ENCODE results near the gene CTNNA3. TPM values are rescaled to one million over a fixed set of nuclear protein-coding genes. Genes with fewer than 3 reads are reported as not detected.
A peak's percentile ranks its signal among the peaks of the same experiment; 100 is the strongest.

CTNNA3 gene
- total and polyA plus RNA-seq, 2 donors (not counting 1 experiment from before 2014, with no cell fraction given), result not detected

DNA sequence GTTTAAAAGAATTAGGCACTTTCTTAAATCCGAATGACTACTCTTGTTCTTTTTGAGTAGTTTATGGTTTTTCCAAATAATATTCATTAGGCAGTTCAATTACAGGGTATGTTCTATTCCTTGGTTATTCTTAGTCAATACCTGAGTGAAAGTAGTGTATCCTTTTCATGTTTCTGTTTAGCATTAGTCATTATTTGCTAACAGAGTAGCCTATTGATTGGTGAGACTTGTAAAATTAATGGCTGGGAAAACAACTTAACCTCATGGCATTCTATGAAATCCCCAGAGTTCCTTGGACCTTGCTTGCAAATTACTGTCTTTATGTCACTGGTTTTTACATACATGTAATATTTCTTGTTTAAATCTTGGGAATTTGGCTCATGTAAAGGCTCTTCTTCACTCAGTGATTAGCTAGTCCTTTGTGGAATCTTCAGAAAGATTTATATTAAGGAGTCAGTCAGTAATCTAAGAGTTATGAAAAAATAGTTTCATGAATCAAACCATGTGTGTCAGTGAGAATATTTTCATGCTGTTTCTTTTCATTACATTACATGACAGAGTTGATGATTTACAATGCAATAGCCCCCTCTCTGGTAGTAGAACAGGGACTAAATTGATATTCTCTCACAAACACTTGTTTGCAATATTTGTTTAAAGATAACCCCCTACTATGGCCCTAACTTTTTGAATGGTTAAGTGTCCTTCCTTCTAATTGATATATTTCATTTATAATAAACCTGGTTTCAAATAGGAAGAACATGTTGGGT is 851.6 kb downstream of the CTNNA3 start:
- TF ChIP-seq, protein P1, sequence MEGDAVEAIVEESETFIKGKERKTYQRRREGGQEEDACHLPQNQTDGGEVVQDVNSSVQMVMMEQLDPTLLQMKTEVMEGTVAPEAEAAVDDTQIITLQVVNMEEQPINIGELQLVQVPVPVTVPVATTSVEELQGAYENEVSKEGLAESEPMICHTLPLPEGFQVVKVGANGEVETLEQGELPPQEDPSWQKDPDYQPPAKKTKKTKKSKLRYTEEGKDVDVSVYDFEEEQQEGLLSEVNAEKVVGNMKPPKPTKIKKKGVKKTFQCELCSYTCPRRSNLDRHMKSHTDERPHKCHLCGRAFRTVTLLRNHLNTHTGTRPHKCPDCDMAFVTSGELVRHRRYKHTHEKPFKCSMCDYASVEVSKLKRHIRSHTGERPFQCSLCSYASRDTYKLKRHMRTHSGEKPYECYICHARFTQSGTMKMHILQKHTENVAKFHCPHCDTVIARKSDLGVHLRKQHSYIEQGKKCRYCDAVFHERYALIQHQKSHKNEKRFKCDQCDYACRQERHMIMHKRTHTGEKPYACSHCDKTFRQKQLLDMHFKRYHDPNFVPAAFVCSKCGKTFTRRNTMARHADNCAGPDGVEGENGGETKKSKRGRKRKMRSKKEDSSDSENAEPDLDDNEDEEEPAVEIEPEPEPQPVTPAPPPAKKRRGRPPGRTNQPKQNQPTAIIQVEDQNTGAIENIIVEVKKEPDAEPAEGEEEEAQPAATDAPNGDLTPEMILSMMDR (conservative IDR thresholded peaks at IDR 0.05 in 1 of 2, IDR thresholded peaks at IDR 0.05 in 1 of 2; ENCODE audit: low read depth in 1 of 2, low read length in 2 of 2), result peak in 1 of 2 donors; percentile 15
- TF ChIP-seq EZH2 (IDR thresholded peaks at IDR 0.05; ENCODE audit: low read length, missing control alignments), result no peak
- H3K4me2 ChIP-seq (ENCODE audit: extremely low read depth, insufficient read depth, low read length), result no peak overlapping the region
- no peaks in the 10 kb centered on the region for H4K20me1 ChIP-seq (ENCODE audit: control insufficient read depth, extremely low read depth, insufficient read depth, low read length)
- DNase-seq (ENCODE audit: low read depth in 2 of 2), result peak in 1 of 2 donors; percentile 33
- no peaks in the 10 kb centered on the region for H3K36me3 ChIP-seq (ENCODE audit: control insufficient read depth, insufficient read depth, low read length)
- no peak overlapping the region for H3K4me3 ChIP-seq (replicated peaks in 1 of 4; ENCODE audit: control extremely low read depth in 1 of 4, insufficient read depth in 1 of 4, low read depth in 3 of 4, low read length in 4 of 4)
- no peaks in the 10 kb centered on the region for H3K27me3 ChIP-seq (ENCODE audit: control insufficient read depth, insufficient read depth, low read length)
- no peaks in the 10 kb centered on the region for H3K79me2 ChIP-seq (ENCODE audit: control insufficient read depth, insufficient read depth, low read length)
- no peaks in the 10 kb centered on the region for H3K4me1 ChIP-seq (ENCODE audit: control insufficient read depth, extremely low read depth, insufficient read depth, low read length)
- H3K9ac ChIP-seq (ENCODE audit: insufficient read depth, low read length), result no peak overlapping the region
- H3K27ac ChIP-seq (ENCODE audit: insufficient read depth, low read length), result no peak overlapping the region
- no peaks in the 10 kb centered on the region for H3K9me3 ChIP-seq (ENCODE audit: control insufficient read depth, insufficient read depth, low read depth, low read length)
- no peak overlapping the region for H2AFZ ChIP-seq (ENCODE audit: low read length)

DNA sequence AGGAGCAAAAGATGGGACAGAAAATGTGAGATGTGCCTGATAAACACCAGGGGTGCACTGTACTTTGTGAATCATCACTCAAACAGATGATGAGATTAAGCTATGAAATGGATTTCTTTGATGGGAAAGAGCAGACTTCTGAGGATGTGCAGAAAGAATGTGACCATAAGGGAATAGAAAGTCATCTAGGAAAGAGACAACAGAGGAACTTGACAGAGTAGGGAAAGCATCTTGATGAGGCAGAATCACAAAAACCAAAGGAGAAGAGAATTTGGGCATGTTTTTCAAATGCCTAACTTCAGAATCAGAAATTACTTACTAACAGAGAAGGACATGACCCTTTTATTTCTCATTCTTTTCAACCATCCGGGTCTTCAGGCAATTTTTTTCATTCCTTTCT is 852.6 kb downstream of the CTNNA3 start:
- Histone ChIP-seq H3K4me2 (ENCODE audit: extremely low read depth, insufficient read depth, low read length) (no peak overlapping the region), H3K79me2 (ENCODE audit: control insufficient read depth, insufficient read depth, low read length) (no peaks in the 10 kb centered on the region), H3K27me3 (ENCODE audit: control insufficient read depth, insufficient read depth, low read length) (no peaks in the 10 kb centered on the region), H4K20me1 (ENCODE audit: control insufficient read depth, extremely low read depth, insufficient read depth, low read length) (no peaks in the 10 kb centered on the region), H3K4me1 (ENCODE audit: control insufficient read depth, extremely low read depth, insufficient read depth, low read length) (no peaks in the 10 kb centered on the region), H3K9ac (ENCODE audit: insufficient read depth, low read length) (no peak overlapping the region), H3K36me3 (ENCODE audit: control insufficient read depth, insufficient read depth, low read length) (no peaks in the 10 kb centered on the region), H3K4me3 (replicated peaks in 1 of 4; ENCODE audit: control extremely low read depth in 1 of 4, insufficient read depth in 1 of 4, low read depth in 3 of 4, low read length in 4 of 4) (no peak overlapping the region), H3K27ac (ENCODE audit: insufficient read depth, low read length) (no peak overlapping the region), H2AFZ (ENCODE audit: low read length) (no peak overlapping the region), H3K9me3 (ENCODE audit: control insufficient read depth, insufficient read depth, low read depth, low read length) (no peaks in the 10 kb centered on the region)
- no peak for DNase-seq (ENCODE audit: low read depth in 2 of 2)
- TF ChIP-seq, protein P1 (conservative IDR thresholded peaks at IDR 0.05 in 1 of 2, IDR thresholded peaks at IDR 0.05 in 1 of 2; ENCODE audit: low read depth in 1 of 2, low read length in 2 of 2), result no peak
- no peak for TF ChIP-seq EZH2 (IDR thresholded peaks at IDR 0.05; ENCODE audit: low read length, missing control alignments)

DNA sequence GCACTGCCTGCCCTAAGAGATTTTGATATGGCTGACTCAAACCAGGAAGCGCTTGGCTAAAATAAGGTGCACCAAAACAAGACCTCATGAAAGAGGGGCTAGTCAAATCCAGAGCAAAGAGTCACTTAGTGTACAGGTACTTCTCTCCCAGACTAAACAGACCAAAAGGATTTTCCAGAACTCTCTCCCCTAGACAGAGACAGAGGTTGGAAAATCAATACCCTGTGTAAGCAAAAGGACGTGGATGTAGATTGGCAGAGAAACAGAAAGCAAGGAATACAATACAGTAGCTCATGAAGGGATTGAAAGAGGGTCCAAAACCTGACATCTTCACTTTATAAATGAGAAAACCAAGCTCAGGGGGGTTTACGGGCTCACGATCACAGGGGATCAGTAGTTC is 853.1 kb downstream of the CTNNA3 start:
- H4K20me1 ChIP-seq (ENCODE audit: control insufficient read depth, extremely low read depth, insufficient read depth, low read length), result no peaks in the 10 kb centered on the region
- no peak overlapping the region for H3K4me3 ChIP-seq (replicated peaks in 1 of 4; ENCODE audit: control extremely low read depth in 1 of 4, insufficient read depth in 1 of 4, low read depth in 3 of 4, low read length in 4 of 4)
- no peaks in the 10 kb centered on the region for H3K27me3 ChIP-seq (ENCODE audit: control insufficient read depth, insufficient read depth, low read length)
- H3K4me2 ChIP-seq (ENCODE audit: extremely low read depth, insufficient read depth, low read length), result no peak overlapping the region
- TF ChIP-seq, protein P1 (conservative IDR thresholded peaks at IDR 0.05 in 1 of 2, IDR thresholded peaks at IDR 0.05 in 1 of 2; ENCODE audit: low read depth in 1 of 2, low read length in 2 of 2), result no peak
- no peak for TF ChIP-seq EZH2 (IDR thresholded peaks at IDR 0.05; ENCODE audit: low read length, missing control alignments)
- H3K27ac ChIP-seq (ENCODE audit: insufficient read depth, low read length), result no peak overlapping the region
- no peaks in the 10 kb centered on the region for H3K4me1 ChIP-seq (ENCODE audit: control insufficient read depth, extremely low read depth, insufficient read depth, low read length)
- no peak overlapping the region for H2AFZ ChIP-seq (ENCODE audit: low read length)
- H3K9ac ChIP-seq (ENCODE audit: insufficient read depth, low read length), result no peak overlapping the region
- no peaks in the 10 kb centered on the region for H3K9me3 ChIP-seq (ENCODE audit: control insufficient read depth, insufficient read depth, low read depth, low read length)
- DNase-seq (ENCODE audit: low read depth in 2 of 2), result no peak
- H3K36me3 ChIP-seq (ENCODE audit: control insufficient read depth, insufficient read depth, low read length), result no peaks in the 10 kb centered on the region
- H3K79me2 ChIP-seq (ENCODE audit: control insufficient read depth, insufficient read depth, low read length), result no peaks in the 10 kb centered on the region
